AG09309 (cell line): ENCODE data around the gene PCDHGB3.
A peak's percentile ranks its signal among the peaks of the same experiment; 100 is the strongest.
"Not testable (repeated sequence)": the region's sequence is repeated elsewhere in the genome, so short reads cannot be mapped to it uniquely, and the experiment has no call there.

Experiments used
- DNase-seq: peaks from one replicate; pipeline ENCODE4 v3.0.0-alpha.2; 2010; ENCODE audit warnings: low read depth
- H3K4me3 ChIP-seq: 2 replicates; pipeline ENCODE4 v1.5.1; 2011; ENCODE audit warnings: mild to moderate bottlenecking, low read depth, low read length, moderate library complexity; ENCODE audit not compliant: control insufficient read depth
- CTCF ChIP-seq: IDR thresholded peaks from 2 replicates; pipeline ENCODE4 v1.5.1; 2011; ENCODE audit warnings: mild to moderate bottlenecking, low read depth, low read length, inconsistent platforms; ENCODE audit not compliant: insufficient read depth, control insufficient read depth; ENCODE audit errors: missing control alignments

The PCDHGB3 gene

GRCh38 chr5:141417494-141418172 is 47.6 kb downstream of the PCDHGB3 start, which contains the start of gene PCDHGB7:
Gene PCDHGB7, plus strand, starts transcription at chr5:141417677. Its CDS starts 183 bp downstream, at chr5:141417860.
- peak; percentile 76 for TF ChIP-seq CTCF
- not testable (repeated sequence) for DNase-seq
- peak within 1 kb of the TSS; percentile 46 for H3K4me3 ChIP-seq

GRCh38 chr5:141419074-141419880 is 49.2 kb downstream of the PCDHGB3 start:
- no peak overlapping the region for H3K4me3 ChIP-seq
- no peak for TF ChIP-seq CTCF
- DNase-seq: no peak

GRCh38 chr5:141420855-141421488 is 50.9 kb downstream of the PCDHGB3 start, which contains the start of gene PCDHGA11:
Gene PCDHGA11, plus strand, starts transcription at chr5:141421051. Its CDS starts 177 bp downstream, at chr5:141421228.
- peak; percentile 52 for TF ChIP-seq CTCF
- DNase-seq: no peak
- peak within 1 kb of the TSS; percentile 20 for H3K4me3 ChIP-seq

GRCh38 chr5:141421489-141421855 is 51.4 kb downstream of the PCDHGB3 start:
- H3K4me3 ChIP-seq: peak overlapping the region; percentile 20; the same call in 1 of the 2 replicates
- TF ChIP-seq CTCF: no peak

More at GRCh38 chr5:141421489-141421855, 51.4 kb downstream of the PCDHGB3 start:
- no peak for DNase-seq
